Fibroblast of the aortic adventitia (primary cell): ENCODE results near the gene FNBP1L. TPM values are rescaled to one million over a fixed set of nuclear protein-coding genes. Genes with fewer than 3 reads are reported as not detected.

Experiments used
- DNase-seq: peaks from one replicate; pipeline ENCODE4 v3.0.0-alpha.2; 2010; ENCODE audit warnings: low read depth
- H3K4me3 ChIP-seq: 2 replicates; pipeline ENCODE4 v1.5.1; 2011; ENCODE audit warnings: low read depth, mild to moderate bottlenecking, control low read depth, low read length, moderate library complexity
- total RNA-seq: library from RNA; depleted of rRNA; stranded (reverse); fragments of >200 nt; gene quantifications from 2 replicates; pipeline ENCODE4 v1.2.3, GENCODE V29; 2012; ENCODE audit warnings: low replicate concordance
- TF ChIP-seq, protein P1 (sequence below): IDR thresholded peaks from 2 replicates; pipeline ENCODE4 v1.5.1; 2011; ENCODE audit warnings: mild to moderate bottlenecking, low read length, control low read depth, inconsistent platforms; ENCODE audit not compliant: insufficient read depth

FNBP1L gene
- total RNA-seq, 1 donor: 15.0 TPM

DNA sequence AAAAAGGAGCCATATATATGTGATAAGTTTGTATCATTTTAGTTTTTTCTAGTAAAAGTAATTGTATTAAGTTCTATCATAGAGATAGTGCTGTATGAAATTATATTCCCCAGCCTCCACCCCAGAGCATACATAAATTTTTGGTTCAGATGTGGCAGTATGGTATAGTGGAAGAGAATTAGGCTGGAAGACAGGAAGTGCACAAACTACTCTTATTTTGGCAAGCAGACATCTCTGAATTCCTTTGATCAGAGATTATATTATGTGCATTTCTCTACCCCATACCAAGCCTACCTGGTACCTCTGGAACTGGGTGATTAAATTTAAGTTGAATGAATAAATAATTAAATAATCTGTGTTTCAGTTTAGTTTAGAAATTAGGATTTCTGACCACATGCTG lies 55.9 kb downstream of the FNBP1L start:
- no peak for DNase-seq
- TF ChIP-seq, protein P1, sequence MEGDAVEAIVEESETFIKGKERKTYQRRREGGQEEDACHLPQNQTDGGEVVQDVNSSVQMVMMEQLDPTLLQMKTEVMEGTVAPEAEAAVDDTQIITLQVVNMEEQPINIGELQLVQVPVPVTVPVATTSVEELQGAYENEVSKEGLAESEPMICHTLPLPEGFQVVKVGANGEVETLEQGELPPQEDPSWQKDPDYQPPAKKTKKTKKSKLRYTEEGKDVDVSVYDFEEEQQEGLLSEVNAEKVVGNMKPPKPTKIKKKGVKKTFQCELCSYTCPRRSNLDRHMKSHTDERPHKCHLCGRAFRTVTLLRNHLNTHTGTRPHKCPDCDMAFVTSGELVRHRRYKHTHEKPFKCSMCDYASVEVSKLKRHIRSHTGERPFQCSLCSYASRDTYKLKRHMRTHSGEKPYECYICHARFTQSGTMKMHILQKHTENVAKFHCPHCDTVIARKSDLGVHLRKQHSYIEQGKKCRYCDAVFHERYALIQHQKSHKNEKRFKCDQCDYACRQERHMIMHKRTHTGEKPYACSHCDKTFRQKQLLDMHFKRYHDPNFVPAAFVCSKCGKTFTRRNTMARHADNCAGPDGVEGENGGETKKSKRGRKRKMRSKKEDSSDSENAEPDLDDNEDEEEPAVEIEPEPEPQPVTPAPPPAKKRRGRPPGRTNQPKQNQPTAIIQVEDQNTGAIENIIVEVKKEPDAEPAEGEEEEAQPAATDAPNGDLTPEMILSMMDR: no peak
- no peak overlapping the region for H3K4me3 ChIP-seq

DNA sequence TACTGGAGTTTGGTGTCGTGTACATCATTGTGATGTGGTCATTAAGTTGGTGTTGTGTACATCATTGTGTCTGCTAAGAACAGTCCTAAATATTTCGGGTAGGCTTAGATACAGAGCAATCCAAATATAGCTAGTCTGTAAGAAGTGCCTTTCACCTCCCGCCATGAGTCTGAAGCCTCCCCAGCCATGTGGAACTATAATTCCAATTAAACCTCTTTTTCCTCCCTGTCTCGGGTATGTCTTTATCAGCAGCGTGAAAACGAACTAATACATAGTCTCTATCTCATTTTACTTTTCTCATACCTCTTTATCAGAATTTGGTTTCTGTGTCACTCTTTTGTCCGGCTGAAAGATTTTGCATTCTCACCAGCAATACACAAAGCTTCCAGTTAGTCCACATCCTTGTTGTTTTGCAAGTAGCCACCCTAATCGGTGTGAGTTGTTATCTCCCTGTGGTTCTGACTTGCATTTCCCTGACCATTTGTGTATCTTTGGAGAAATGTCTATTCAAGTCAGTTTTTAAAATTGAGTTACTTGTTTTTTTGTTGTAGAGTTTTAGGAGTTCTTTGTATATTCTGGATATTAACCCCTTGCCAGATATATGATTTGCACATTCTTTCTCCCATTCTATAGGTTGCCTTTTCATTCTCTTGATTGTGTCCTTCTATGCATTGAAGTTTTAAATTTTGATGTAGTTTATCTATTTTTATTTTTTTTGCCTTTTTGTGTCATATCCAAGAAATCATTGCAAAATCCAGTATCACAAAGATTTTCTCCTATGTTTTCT lies 56.5 kb downstream of the FNBP1L start:
- no peak overlapping the region for H3K4me3 ChIP-seq
- TF ChIP-seq, protein P1: no peak
- DNase-seq: no peak

DNA sequence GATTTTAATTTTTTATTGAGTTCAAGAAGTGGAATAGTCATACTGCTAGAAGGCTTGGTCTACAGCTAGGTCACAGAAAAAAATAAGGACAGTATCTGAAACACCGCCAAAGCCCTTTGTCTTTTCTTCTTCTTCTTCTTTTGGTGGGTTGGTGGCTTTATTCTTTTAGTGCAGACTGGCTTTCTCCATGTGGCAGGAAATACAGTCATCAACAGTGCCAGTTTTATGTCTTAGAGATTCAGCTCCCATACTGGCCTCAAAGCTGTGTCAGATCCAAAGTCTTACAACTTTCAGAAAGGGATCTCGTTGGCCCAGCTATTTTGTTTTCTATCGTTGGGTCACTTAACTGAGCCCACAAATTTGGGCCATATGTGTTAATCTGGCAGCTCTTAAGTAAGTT lies 58.2 kb downstream of the FNBP1L start:
- DNase-seq: no peak
- TF ChIP-seq, protein P1: no peak
- no peak overlapping the region for H3K4me3 ChIP-seq

DNA sequence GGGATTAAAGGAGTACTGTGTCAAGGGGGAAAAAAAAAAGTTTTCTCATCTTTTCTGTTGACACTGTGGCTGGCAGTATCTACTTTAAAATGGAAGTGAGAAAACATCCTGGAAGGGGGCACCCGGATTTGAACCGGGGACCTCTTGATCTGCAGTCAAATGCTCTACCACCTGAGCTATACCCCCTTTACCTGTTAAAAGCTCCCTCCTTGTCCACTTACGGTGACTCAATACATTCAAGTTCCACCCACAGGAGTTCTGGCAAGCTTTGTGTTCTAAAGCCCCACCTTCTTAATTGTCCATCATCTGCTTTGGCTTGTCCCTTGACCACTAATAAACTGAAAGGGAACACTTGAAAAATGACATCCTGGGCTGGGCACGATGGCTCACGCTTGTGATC lies 68.2 kb downstream of the FNBP1L start:
- H3K4me3 ChIP-seq: no peak overlapping the region
- TF ChIP-seq, protein P1: no peak
- DNase-seq: no peak

DNA sequence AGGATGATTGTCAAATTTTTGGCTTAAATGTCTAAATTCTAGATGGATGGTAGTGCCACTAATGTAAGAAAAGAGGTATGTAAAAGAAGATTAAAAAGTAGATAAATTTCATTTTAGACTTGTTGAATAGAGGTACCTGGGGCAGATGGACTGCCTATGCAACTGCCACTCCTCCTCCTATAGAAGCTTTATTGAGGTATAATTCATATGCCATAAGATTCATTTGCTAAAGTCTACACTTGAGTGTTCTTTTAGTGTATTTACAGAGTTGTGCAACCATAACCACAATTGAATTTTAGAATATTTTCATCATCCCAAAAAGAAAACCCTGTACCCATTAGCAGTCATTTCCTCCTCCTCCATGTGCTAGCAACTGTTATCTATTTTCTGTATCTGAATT lies 70.6 kb downstream of the FNBP1L start:
- TF ChIP-seq, protein P1: no peak
- DNase-seq: no peak
- no peak overlapping the region for H3K4me3 ChIP-seq

DNA sequence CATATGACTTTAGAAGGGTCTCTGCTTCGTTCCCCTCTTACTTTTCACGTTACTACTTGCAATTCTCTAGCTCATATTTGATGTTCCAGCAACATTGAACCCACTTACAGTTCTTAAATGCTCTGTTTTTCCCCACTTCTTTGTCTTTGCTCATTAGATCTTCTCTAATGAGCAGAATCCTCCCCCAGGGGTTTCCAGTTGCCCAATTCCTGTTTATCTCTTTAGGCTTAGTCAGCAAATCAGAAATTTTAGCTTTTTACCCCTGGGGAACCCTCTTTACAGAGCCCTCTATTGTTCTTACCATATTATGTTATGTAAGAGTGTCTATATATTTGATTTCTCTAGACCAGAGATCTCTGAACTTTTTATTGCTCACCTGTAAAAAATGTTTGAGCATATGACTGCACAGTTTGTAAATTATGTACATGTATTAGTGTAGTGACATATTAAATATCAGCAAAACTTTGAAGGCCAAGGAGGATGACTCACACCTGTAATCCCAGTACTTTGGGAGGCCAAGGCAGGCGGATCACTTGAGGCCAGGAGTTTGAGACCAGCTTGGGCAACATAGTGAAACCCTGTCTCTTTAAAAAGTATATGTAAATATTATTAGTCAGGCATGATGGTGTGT lies 71.4 kb downstream of the FNBP1L start:
- DNase-seq: peak; percentile 17
- H3K4me3 ChIP-seq: no peak overlapping the region
- TF ChIP-seq, protein P1: no peak
